CD4-positive, alpha-beta T cell treated with Interleukin-17A for 1 hour (primary cell): ENCODE data around the gene CAPG.
A peak's percentile ranks its signal among the peaks of the same experiment; 100 is the strongest.
"Not testable (repeated sequence)": the region's sequence is repeated elsewhere in the genome, so short reads cannot be mapped to it uniquely, and the experiment has no call there.

Experiments used
- DNase-seq: peaks from one replicate; pipeline ENCODE4 v3.0.0-alpha.2; 2020

The CAPG gene

GRCh38 chr2:85396531-85397470 is 13.4 kb downstream of the CAPG start:
- DNase-seq, result no peak

DNA sequence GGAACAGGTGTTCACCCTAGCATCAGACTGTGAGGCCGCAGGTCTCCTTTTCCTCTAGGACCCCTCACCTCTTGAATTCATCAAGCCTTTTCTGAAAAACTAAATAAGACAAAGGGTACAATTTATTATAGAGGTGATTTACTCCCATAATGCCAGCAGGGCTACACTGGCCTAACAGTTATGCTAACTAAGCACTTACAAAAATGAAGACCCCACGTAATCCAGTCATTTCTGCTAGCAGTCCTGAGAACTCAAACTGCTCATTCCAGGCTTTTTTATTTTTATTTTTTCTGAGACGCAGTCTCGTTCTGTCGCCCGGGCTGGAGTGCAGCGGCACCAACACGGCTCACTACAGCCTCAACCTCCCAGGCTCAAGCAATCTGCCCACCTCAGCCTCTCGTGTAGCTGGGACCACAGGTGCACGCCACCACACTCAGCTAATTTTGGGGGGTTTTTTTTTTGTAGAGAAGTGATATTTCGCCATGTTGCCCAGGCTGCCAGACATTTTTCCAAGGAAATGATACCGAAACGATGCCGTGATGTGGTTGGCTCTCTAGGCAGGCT is 14.2 kb downstream of the CAPG start:
- no peak for DNase-seq

GRCh38 chr2:85394976-85395375 is 15.2 kb downstream of the CAPG start:
- DNase-seq, result no peak

- DNase-seq, result no peak
Measured at GRCh38 chr2:85394261-85394681, 15.9 kb downstream of the CAPG start.

DNA sequence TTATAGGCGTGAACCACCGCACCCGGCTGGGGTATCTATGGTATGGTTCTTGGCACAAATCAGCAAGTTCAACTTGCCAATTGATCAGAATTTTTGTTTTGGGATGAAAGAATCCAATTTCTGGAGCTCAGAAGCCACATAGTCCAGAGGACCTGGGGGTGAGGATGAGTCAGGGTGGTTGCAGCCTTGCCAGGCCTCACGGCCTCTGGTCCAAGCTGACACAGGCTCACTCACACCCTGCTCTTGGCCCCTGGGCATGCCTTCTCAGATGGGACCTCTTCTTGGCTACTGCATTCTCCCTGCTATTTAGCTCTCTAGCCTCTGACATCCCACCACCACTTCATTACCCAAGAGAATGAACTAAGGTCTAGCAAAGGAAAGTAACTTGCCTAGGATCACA is 16.3 kb downstream of the CAPG start:
- no peak for DNase-seq

DNA sequence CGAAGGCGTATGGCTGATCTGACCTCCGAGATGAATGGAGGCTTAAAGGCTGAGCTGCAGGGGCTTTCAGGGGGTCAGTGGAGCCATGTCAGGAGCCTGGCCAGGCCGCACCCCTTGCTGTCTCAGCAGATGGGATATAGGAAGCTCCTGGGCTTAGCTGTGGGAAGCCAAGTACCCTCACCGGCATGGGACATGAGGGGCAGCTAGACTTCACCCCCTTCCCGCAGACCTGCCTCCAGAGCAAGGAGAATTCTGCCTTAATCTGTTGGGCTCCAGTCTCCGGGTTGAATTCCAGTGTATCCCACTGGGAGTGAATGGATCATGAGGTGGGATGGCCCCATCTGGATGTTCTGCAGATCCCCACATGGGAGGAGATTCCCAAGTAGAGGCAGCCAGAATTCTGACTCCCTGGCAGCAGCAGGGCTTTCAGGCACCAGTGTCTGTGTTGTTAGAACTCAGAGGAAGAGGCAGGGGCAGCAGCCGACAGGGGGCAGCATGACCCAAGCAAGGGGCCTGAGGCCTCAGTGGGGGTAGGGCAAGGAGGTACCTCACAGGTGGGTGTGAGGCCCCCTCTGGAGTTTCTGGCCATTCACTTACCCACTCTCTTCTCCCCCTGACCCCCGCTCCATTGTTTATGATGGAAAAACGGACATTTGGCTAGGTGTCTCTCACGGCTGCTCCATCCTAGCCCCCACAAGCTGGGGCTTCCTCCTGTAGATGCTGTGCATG is 19.1 kb downstream of the CAPG start:
- DNase-seq, result peak; percentile 70

- DNase-seq, result no peak
Measured at GRCh38 chr2:85388878-85389538, 21.2 kb downstream of the CAPG start.

GRCh38 chr2:85387754-85388153 is 22.4 kb downstream of the CAPG start:
- no peak for DNase-seq

DNA sequence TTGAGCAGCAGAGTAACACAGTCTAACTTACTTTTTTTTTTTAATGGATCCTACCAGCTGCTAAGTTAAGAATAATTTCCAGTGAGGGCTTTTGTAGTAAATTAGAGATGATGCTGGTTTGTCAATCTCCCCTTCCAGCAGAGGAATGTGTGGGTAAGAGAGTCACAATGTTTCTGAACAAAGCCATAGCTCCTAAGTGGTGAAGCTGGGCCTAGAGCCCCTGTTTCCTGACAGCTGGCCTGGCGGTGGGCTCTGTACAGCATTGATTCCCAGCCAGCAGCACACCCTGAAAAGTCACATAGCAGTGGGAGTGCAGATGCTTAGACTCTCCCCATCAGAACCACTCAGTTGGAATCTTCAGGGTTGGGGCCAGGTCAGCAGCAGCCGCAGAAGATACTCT is 24.4 kb downstream of the CAPG start:
- no peak for DNase-seq

GRCh38 chr2:85383850-85384249 is 26.3 kb downstream of the CAPG start:
- no peak for DNase-seq

DNA sequence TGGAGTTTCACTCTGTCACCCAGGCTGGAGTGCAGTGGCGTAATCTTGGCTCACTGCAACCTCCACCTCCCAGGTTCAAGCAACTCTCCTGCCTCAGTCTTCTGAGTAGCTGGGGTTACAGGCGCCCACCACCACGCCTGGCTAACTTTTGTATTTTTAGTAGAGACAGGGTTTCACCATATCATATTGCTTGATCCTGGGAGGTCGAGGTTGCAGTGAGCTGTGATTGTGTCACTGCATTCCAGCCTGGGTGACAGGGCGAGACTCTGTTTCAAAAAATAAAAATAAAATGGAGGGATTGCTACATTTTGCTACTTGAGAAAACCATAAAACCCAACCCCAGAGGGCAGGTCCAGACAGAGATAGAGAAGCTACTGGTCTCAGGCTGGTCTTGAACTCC is 27.0 kb downstream of the CAPG start:
- not testable (repeated sequence) for DNase-seq

DNA sequence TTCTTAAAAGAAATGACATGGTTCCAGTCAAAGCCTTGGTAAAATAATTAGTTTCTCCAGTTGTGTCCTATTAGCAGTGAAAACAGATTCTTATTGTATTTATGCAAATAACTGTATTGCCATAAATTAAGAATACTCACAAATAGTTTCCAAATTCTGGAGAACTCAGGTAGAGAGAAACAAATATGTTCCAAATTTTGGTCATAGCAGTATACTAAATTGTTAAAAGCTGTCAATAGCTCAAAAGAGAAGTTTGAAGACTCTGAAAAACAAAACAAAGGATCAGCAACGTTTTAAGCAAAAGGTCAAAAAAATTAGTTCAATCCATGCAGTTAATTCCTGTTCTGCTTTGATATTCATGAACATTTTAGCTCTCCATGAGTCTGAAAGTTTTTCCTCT is 30.1 kb downstream of the CAPG start:
- DNase-seq, result no peak

DNA sequence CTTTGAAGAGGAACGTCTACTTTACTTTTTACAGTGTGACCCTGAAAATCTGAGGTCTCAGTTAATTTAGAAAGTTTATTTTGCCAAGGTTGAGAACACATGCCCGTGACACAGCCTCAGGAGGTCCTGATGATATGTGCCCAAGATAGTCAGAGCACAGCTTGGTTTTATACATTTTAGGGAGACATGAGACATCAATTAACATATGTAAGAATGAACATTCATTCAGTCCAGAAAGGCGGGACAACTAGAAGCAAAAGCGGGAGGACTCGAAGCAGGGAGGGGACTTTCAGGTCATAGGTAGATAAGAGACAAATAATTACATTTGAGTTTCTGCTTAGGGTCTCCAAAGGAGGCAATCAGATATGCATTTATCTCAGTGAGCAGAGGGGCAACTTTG is 31.9 kb downstream of the CAPG start:
- DNase-seq, result no peak

DNA sequence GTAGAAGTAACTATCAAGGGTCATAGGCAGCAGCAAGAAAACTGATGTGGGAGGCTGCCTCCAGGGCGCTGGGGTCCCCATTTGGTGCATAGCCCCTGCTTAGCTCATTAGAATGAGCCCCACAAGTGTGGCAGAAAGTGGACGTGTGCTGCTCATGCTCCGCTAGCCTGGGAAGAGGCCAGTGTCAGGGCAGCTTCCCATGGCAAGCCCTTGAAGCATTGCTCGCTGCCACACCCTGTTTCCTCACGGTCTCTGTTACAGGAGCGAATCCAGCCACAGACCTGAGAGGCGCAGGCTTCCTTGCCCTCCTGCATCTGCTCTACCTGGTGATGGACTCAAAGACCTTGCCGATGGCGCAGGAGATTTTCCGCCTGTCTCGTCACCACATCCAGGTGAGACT is 33.1 kb downstream of the CAPG start:
- no peak for DNase-seq

- no peak for DNase-seq
Measured at GRCh38 chr2:85376291-85377065, 33.7 kb downstream of the CAPG start.

- DNase-seq, result no peak
Measured at GRCh38 chr2:85371045-85371444, 39.1 kb downstream of the CAPG start.

GRCh38 chr2:85369500-85369899 is 40.7 kb downstream of the CAPG start:
- no peak for DNase-seq

- no peak for DNase-seq
Measured at GRCh38 chr2:85368921-85369320, 41.2 kb downstream of the CAPG start.

- DNase-seq, result no peak
Measured at GRCh38 chr2:85367180-85367579, 43.0 kb downstream of the CAPG start.

- DNase-seq, result not testable (repeated sequence)
Measured at GRCh38 chr2:85362653-85363387, 47.3 kb downstream of the CAPG start.

GRCh38 chr2:85357736-85358135 is 52.4 kb downstream of the CAPG start:
- no peak for DNase-seq

GRCh38 chr2:85356186-85356585 is 54.0 kb downstream of the CAPG start:
- DNase-seq, result no peak
